A673 (cell line): ENCODE data around the gene IQCN. TPM values are rescaled to one million over a fixed set of nuclear protein-coding genes. Genes with fewer than 3 reads are reported as not detected.

ENCODE experiments used
- BruUV-seq: library from RNA; stranded (reverse); fragments of 400-500 nt; replicated peaks from 2 replicates; lab custom pipeline; 2021; lab: Mats Ljungman, UMichigan
- CTCF ChIA-PET: fragments of 300-600 bp; sonication (Branson Sonifier 250); formaldehyde crosslinking; loops from one replicate; lab custom pipeline; 2022; ENCODE audit warnings: antibody characterized with exemption; lab: Charles Lee
- POLR2A ChIA-PET: fragments of 300-600 bp; sonication (Branson Sonifier 250); formaldehyde crosslinking; loops from one replicate; lab custom pipeline; 2022; ENCODE audit warnings: antibody characterized with exemption; ENCODE audit not compliant: low non-redundant PET; lab: Charles Lee
- DNase-seq: peaks from one replicate; pipeline ENCODE4 v3.0.0-alpha.2; 2015; ENCODE audit warnings: low spot score
- H3K27ac ChIP-seq: fragments of 200-600 bp; sonication (generic); 2 replicates; pipeline ENCODE4 v1.5.1; 2016; ENCODE audit warnings: mixed run types, low read depth, mild to moderate bottlenecking, mixed read lengths, antibody characterized with exemption, low read length; ENCODE audit not compliant: poor library complexity, severe bottlenecking
- H3K27me3 ChIP-seq: fragments of 200-600 bp; sonication (generic); replicated peaks from 2 replicates; pipeline ENCODE4 v1.6.1; 2017; ENCODE audit warnings: mixed run types, low read depth, mild to moderate bottlenecking, mixed read lengths, antibody characterized with exemption, low read length; ENCODE audit not compliant: insufficient read depth, poor library complexity
- H3K36me3 ChIP-seq: fragments of 200-600 bp; sonication (generic); 2 replicates; pipeline ENCODE4 v1.6.1; 2016; ENCODE audit warnings: mixed run types, mild to moderate bottlenecking, mixed read lengths, antibody characterized with exemption, low read length; ENCODE audit not compliant: insufficient read depth, poor library complexity, severe bottlenecking
- H3K4me1 ChIP-seq: fragments of 200-600 bp; sonication (generic); 2 replicates; pipeline ENCODE4 v1.6.1; 2017; ENCODE audit warnings: mixed run types, mild to moderate bottlenecking, mixed read lengths, antibody characterized with exemption, low read length; ENCODE audit not compliant: insufficient read depth, poor library complexity, severe bottlenecking
- H3K4me3 ChIP-seq: fragments of 200-600 bp; sonication (generic); 2 replicates; pipeline ENCODE4 v1.5.1; 2016; ENCODE audit warnings: low read depth, mixed run types, mild to moderate bottlenecking, mixed read lengths, low read length; ENCODE audit not compliant: poor library complexity, severe bottlenecking
- H3K9me3 ChIP-seq: fragments of 200-600 bp; sonication (generic); 2 replicates; pipeline ENCODE4 v1.6.1; 2016; ENCODE audit warnings: mixed run types, low read depth, mild to moderate bottlenecking, mixed read lengths, antibody characterized with exemption, low read length; ENCODE audit not compliant: poor library complexity, severe bottlenecking
- EZH2 ChIP-seq: fragments of 200-600 bp; sonication (generic); IDR thresholded peaks from 2 replicates; pipeline ENCODE4 v1.6.1; 2017; ENCODE audit warnings: borderline replicate concordance, low read depth, mild to moderate bottlenecking, mixed read lengths, antibody characterized with exemption, low read length; ENCODE audit not compliant: poor library complexity, severe bottlenecking
- intact Hi-C: fragments of 100-400 bp; cut with micrococcal nuclease; formaldehyde crosslinking; loops from one replicate; pipeline ENCODE4 v1.10.0; 2022; ENCODE audit not compliant: unreplicated experiment
- microRNA-seq: library from miRNA; unstranded; fragments of <30 nt; microRNA quantifications from one replicate; pipeline ENCODE4 v1.2.0, GENCODE V29; 2021
- total RNA-seq: library from RNA; stranded (reverse); gene quantifications from 2 replicates; pipeline ENCODE4 v1.2.3, GENCODE V29; 2021
- TF ChIP-seq, protein P1 (sequence below): fragments of 300-800, 200-600 bp; sonication (generic); conservative IDR thresholded peaks from 2 replicates; pipeline ENCODE4 v1.5.1; 2017; ENCODE audit warnings: low read depth, mild to moderate bottlenecking, antibody characterized with exemption, low read length, moderate library complexity, mixed read lengths

The IQCN gene
- total RNA-seq, 1 experiment from 2014 or later = 10.2 TPM

DNA sequence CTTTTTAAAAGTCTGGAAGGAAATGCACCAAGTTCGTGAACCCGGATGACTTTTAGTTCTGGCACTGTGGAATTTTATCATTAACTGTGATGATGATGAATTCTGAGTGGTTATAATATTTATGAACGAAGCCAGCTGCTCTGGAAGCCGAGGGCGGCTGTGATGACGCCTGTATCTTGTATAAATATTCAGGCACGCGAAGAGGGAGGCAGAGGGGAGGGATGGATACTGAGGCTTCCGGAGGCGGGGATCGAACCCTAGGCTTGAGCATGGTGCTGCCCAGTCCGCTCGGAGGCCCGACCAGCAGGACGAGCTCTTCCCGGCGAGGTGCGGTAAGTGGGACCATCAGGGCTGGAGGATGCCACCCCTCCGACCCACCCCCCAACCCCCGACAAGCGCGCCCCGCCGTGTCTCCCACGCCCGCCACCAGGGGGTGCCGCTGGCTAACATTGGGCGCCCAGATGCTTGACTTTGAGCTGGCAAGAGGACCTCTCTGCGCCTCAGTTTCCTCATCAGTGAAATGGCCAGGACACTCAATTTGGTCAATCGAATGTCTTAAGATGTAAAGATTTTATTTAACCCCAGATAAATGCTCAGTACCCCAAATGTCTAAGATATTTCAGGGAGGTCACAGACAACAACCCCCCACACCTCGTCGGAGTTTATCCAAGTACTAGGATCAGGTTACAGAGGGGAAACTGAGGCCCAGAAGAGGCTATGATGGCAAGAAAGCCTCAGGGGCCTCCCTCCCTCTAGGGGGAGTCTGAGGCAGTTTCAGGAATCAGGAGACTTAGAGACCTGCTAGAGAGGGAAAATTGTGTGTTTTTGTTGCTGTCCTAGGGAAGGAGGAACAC is 65.9 kb downstream of the IQCN start:
- no peak overlapping the region for H3K27ac ChIP-seq
- CTCF ChIA-PET = interaction anchor here (0.6 to 2.3 kb wide), 17 partner anchors 11 to 1168 kb away, joined by 3 to 45 read pairs (median 5); no protein-coding TSS in a partner anchor
- TF ChIP-seq, protein P1, sequence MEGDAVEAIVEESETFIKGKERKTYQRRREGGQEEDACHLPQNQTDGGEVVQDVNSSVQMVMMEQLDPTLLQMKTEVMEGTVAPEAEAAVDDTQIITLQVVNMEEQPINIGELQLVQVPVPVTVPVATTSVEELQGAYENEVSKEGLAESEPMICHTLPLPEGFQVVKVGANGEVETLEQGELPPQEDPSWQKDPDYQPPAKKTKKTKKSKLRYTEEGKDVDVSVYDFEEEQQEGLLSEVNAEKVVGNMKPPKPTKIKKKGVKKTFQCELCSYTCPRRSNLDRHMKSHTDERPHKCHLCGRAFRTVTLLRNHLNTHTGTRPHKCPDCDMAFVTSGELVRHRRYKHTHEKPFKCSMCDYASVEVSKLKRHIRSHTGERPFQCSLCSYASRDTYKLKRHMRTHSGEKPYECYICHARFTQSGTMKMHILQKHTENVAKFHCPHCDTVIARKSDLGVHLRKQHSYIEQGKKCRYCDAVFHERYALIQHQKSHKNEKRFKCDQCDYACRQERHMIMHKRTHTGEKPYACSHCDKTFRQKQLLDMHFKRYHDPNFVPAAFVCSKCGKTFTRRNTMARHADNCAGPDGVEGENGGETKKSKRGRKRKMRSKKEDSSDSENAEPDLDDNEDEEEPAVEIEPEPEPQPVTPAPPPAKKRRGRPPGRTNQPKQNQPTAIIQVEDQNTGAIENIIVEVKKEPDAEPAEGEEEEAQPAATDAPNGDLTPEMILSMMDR = peak; percentile 68
- no peak for TF ChIP-seq EZH2
- H3K27me3 ChIP-seq = no peaks in the 10 kb centered on the region
- peak; percentile 61 for DNase-seq
- no peak overlapping the region for H3K4me3 ChIP-seq
- no peaks in the 10 kb centered on the region for H3K9me3 ChIP-seq
- no peaks in the 10 kb centered on the region for H3K36me3 ChIP-seq
- peaks cover 8% of the 10 kb centered on the region for H3K4me1 ChIP-seq
- no TSS peak for BruUV-seq
- intact Hi-C loops = loop anchor here (2.0 kb wide), 1 partner anchor 44 kb away; no protein-coding TSS in a partner anchor
- POLR2A ChIA-PET = interaction anchor here (0.6 kb wide), 1 partner anchor 199 kb away, joined by 3 read pairs; no protein-coding TSS in a partner anchor

Small RNAs within 50 kb of the gene (microRNA-seq; reads per million reads assigned to microRNA genes)
- 2.2 reads per million for gene MIR3188

Other genes starting within 250 kb of the IQCN start
- gene IL12RB1, start 187.5 kb downstream of the IQCN start, total RNA-seq = not detected in 2 replicates
- 5.1 and 7.9 TPM in 2 replicates for gene MAST3, start 176.7 kb downstream of the IQCN start, total RNA-seq
- gene PIK3R2, start 121.3 kb downstream of the IQCN start, total RNA-seq = 38.1 and 41.9 TPM in 2 replicates
- not detected in 2 replicates for gene IFI30, start 100.6 kb downstream of the IQCN start, total RNA-seq
- 20.2 and 21.3 TPM in 2 replicates for gene MPV17L2, start 81.2 kb downstream of the IQCN start, total RNA-seq
- gene RAB3A, start 70.4 kb downstream of the IQCN start, total RNA-seq = 2.9 and 4.2 TPM in 2 replicates
- not detected in 2 replicates for gene PDE4C, start 48.0 kb downstream of the IQCN start, total RNA-seq
- 128 and 136 TPM in 2 replicates for gene JUND, start 7.2 kb upstream of the IQCN start, total RNA-seq
- gene LSM4, start 48.6 kb upstream of the IQCN start, total RNA-seq = 252 and 262 TPM in 2 replicates
- gene PGPEP1, start 66.1 kb upstream of the IQCN start, total RNA-seq = 15.8 and 23.0 TPM in 2 replicates
- 4.0 and 4.7 TPM in 2 replicates for gene GDF15, start 111.7 kb upstream of the IQCN start, total RNA-seq
- not detected in 2 replicates for gene LRRC25, start 123.2 kb upstream of the IQCN start, total RNA-seq
- gene SSBP4, start 144.9 kb upstream of the IQCN start, total RNA-seq = 242 and 248 TPM in 2 replicates
- 153 and 223 TPM in 2 replicates for gene ISYNA1, start 163.7 kb upstream of the IQCN start, total RNA-seq
- 15.8 and 16.4 TPM in 2 replicates for gene ELL, start 247.6 kb upstream of the IQCN start, total RNA-seq